ENCODE measurements around the gene CLEC16A.
"Not testable (repeated sequence)": the region's sequence is repeated elsewhere in the genome, so short reads cannot be mapped to it uniquely, and the experiment has no call there.

The CLEC16A gene

GRCh38 chr16:11089504-11090124 is 145.2 kb downstream of the CLEC16A start:
- no peak for DNase-seq

- no peak for DNase-seq
Observed at GRCh38 chr16:11090232-11090631, 145.9 kb downstream of the CLEC16A start.

DNA sequence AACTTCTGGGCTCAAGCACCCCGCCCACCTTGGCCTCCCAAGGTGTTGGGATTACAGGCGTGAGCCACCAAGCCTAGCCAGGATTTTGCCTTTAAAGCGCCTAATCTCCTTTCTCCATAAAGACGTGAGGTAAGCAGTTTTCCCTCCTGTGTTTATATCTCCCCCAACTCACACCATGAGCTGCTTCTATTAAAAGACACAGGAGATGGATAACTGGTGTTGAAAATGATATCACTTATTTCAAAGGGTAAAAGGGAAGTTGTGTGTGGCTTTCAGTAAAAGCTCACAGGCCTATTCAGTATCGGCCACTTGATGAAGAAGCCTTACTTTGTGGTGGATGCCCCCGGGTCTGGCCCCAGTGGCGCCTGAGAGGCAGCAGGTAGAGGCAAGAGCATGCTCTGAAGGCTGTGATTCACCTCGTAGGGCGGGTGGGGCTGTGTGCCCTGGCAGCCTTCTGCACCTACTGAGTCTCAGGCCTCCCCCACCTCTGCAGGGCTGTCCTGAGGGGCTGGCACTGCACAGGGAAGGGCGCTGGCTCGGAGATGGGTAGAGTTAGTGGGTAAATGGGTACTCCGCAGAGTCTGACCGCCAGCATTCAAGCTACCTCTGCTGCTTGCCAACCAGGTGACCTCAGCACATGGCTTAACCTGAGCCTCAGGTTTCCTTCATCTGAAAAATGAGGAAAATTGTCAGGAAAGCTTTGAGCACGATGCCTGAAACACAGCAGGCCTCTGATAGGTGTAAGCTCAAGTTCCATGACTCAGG is 146.8 kb downstream of the CLEC16A start:
- DNase-seq: no peak

- DNase-seq: no peak
Observed at GRCh38 chr16:11092788-11093571, 148.6 kb downstream of the CLEC16A start.

- no peak for DNase-seq
Observed at GRCh38 chr16:11093572-11094074, 149.3 kb downstream of the CLEC16A start.

DNA sequence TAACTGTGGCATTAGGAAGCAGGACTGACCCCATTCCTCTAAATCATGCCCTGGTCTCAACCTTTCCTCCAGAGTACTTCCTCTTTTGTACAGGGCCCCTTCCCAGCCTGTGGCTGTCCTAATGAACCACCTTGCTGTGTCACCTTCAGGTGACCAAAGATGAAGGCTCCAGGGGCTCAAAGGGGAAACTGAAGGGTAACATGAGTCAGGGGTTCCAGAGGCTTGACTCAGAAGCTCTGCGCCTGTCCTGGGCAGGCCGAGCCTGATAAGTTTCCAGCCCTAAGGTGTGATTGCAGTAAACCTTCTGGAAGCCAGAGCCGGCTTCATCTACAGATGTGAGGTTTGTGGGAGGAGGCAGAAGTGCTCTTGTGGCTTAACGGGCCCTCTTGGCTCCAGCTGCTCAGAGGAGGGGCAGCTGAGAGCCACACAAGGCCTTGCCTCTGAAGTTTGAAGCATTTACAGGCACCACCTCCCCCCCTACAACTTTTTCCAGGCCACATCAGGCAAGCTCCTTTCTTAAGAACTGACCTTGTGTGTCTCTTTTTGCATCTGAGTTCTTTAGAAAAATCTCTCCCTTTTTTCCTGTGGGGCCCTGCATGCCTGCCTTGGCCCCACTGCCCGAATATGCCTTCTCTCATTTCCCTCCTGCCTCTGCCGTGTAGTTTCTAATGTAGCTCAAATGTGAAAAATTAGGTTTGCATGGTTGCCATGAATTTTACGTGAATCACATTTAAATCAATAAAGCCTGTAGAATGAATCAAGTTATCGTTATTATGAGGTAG is 149.9 kb downstream of the CLEC16A start:
- DNase-seq: no peak

DNA sequence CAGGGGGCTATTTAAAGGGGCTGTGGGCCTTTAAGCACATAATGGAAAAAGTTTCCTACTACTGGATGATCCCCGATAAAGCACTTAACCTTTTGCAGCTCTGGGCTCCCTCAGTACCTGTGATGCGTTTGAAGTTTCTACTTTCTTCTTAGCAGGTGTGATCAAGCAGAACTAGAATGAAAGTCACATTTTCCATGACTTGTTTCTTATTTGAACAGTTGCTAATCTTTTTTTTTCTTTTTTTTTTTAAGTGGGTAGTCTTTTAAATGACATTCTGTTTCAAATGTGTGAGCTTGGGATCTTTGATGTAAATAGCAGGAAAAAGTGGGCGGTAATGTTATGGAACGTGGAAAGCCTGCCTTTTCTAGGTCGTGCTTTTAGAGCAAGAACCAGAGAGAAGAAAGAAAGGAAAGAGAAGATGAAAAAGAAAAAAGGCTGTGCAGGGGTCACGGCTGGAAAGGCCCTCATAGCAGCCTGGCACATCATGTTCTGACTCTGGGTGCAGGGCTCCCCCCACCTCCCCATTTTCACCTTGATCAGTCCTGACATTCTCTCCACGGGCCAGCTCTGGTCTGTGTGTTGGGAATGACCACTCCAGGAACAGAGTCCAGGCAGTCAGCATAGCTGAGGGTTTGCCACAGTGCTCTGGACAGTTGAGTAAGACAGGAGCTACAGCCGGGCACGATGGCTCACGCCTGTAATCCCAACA is 150.6 kb downstream of the CLEC16A start:
- DNase-seq: no peak

- no peak for DNase-seq
Observed at GRCh38 chr16:11095935-11096334, 151.6 kb downstream of the CLEC16A start.

DNA sequence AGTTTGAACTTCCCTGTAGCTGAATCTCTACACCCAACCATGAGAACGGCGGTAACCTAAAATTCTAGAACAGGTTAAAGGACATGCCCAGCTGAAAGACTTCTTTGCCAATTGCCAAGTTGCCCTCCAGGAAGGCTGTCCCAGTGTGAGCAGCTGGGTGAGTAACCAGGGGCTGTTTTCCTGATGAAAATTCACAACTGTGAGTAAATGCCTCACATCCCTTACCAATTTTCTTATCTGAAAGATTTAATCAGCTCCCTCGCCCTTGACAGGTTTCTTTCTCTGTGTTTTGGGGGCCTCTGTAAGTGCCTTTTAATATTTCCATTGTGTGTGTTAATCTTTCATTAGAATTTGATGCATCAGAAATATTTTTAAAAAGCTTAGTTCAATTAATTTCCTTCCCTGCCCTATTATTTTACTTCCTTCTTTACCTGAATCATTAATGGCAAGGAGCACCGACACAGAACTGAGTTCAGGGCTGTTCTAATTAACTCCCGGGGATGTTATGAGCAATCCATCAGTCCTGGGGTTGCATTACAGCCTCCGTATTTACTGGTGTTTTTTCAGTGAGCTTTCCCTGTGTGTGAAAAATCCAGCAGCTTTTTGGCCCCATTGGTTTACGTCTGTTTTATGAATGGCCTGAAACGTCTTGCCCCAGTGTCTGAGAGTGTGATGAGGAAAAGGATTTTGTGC is 152.9 kb downstream of the CLEC16A start:
- no peak for DNase-seq

DNA sequence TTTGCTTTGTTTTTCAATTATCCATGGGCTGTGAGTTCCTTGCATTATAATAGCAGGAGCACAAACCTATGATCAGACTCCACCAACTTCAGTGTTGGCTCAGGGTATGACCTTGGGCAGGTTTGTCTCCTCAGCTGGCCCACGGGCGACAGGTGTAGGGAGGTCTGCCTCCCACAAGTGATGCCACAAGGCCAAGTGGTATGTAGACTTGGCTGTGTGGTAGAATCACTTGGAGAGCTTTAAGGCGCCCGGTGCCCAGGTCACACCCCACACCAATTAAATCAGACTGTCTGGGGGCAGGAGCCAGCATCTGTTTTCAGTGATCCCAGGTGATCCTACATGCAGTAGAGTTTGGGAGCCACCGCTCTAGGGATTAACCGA is 153.4 kb downstream of the CLEC16A start:
- no peak for DNase-seq

- no peak for DNase-seq
Observed at GRCh38 chr16:11098601-11099390, 154.4 kb downstream of the CLEC16A start.

GRCh38 chr16:11099672-11100205 is 155.4 kb downstream of the CLEC16A start:
- DNase-seq: no peak

DNA sequence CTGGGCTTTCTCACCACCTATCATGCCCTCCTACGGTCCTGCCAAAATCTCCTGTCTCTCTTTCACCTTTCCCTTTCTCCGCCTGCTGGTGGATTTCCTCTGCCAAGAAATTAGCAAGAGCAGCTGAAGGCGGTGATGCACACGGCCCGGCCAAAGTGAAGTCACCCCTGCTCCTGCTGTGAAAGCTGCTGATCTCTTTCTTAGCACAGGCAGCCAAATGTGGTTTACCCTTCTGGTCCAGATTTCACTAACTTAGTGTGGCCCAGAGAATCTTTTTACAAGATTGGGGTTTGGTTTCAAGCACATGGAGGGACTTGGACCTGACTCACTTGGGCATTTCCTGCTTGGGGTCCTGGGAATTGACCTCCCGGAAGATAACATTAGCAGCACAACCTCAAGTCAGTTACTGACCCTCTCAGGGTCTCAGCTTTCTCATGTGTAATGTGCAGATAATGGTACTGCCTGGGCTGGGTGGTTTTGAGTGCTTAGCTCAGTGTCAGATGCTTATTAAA is 155.9 kb downstream of the CLEC16A start:
- DNase-seq: no peak

GRCh38 chr16:11101283-11101682 is 156.9 kb downstream of the CLEC16A start:
- DNase-seq: no peak

DNA sequence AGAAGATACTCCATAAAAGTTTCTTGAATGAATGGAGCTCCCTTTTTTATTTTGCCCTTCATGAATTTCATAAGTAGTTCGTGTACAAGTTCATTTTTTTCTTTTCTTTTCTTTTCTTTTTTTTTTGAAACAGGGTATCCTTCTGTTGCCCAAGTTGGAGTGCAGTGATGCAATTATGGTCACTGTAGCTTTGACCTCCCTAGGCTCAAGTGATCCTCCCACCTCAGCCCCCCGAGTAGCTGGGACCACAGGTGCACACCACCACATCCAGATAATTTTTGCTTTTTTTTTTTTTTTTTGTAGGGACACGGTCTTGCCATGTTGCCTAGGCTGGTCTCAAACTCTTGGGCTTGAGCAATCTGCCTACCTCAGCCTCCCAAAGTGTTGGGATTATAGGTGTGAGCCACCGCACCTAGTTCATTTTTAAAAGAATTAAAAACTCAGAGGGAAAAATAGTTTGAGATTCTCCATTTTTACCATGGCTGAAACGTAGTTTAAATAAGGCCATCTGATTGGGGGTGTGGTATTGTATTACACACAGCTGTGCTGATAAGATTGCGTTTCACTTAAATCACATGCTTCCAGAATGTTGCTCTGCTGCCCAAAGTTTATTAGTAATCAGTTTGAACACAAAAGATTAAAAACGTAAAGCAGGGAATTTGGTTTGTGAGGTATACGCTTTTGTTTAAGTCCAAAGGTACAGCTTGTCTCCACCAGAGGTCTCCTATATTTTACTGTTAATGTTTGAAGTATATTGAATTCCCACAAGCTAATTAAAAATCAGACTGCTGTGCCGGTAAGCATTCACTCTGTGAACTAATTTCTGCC is 157.5 kb downstream of the CLEC16A start:
- DNase-seq: no peak

GRCh38 chr16:11102523-11102898 is 158.1 kb downstream of the CLEC16A start:
- DNase-seq: no peak

DNA sequence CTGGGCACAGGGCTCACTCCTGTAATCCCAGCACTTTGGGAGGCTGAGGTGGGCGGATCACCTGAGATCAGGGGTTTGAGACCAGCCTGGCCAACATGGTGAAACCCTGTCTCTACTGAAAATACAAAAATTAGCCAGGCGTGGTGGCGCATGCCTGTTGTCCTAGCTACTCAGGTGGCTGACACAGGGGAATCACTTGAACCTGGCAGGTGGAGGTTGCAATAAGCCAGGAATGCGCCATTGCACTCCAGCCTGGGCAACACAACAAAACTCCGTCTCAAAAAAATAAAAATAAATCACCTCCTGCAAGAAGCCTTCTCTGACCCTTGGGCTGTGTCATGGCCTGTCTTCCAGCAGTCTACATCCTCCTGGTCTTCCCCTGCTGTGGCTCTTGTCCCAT is 158.9 kb downstream of the CLEC16A start:
- not testable (repeated sequence) for DNase-seq

DNA sequence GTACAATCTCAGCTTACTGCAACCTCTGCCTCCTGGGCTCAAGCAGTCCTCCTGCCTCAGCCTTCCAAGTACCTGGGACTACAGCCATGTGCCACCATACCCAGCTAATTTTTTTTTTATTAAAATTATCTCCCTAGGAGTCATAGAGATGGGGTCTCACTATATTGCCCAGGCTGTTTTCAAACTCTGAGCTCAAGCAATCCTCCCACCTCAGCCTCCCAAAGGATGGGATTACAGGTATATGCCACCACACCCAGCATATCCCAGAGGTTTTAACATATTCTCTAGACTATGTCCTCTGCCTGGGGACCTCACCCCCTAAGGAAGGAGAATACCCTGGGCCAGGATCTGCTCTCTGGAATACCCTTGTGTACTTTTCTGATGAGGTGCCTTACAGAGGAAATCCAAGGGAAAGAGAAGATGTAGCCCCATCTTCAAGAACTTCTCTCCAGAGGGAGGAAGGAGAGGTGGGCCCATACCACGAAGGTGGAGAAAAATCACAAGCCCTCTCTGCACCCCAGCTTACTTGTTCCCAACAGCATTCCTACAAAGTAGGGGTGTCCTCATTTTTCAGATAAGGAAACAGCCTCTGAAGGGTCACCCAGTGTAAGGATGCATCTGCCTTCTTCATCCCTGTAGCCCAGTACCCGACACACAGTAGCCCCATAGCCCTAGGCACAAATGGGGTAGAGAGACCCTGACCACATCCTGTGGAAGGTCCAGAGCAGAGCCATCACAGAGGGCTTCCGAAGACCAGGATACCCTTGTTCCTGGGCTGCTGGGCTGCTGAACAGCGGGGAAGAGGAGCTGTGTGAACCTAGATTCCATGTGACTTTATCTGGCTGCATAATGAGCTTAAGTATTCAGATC is 160.0 kb downstream of the CLEC16A start:
- DNase-seq: no peak

All from GOT3 (cell line).